HG03378 (cell line): ENCODE results near the gene SPG11.
"Not testable (repeated sequence)": the region's sequence is repeated elsewhere in the genome, so short reads cannot be mapped to it uniquely, and the experiment has no call there.

Experiments
- ATAC-seq: cut with Tn5 transposase; IDR thresholded peaks from one replicate; pipeline ENCODE4 v1.9.1; 2021; ENCODE audit warnings: mild to moderate bottlenecking, moderate library complexity; ENCODE audit not compliant: unreplicated experiment

Gene SPG11

GRCh38 chr15:44663410-44664308 is at the start of gene SPG11:
Gene SPG11, minus strand, starts transcription at chr15:44663662. Its CDS starts 15 bp downstream, at chr15:44663647.
- peak; percentile 65 for ATAC-seq

DNA sequence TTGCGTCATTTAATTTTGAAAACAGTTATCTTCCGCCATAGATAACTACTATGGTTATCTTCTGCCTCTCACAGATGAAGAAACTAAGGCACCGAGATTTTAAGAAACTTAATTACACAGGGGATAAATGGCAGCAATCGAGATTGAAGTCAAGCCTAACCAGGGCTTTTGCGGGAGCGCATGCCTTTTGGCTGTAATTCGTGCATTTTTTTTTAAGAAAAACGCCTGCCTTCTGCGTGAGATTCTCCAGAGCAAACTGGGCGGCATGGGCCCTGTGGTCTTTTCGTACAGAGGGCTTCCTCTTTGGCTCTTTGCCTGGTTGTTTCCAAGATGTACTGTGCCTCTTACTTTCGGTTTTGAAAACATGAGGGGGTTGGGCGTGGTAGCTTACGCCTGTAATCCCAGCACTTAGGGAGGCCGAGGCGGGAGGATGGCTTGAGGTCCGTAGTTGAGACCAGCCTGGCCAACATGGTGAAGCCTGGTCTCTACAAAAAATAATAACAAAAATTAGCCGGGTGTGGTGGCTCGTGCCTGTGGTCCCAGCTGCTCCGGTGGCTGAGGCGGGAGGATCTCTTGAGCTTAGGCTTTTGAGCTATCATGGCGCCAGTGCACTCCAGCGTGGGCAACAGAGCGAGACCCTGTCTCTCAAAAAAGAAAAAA is 49.0 kb upstream of the SPG11 start:
- ATAC-seq = no peak

GRCh38 chr15:44711743-44712345 is 48.4 kb upstream of the SPG11 start:
- ATAC-seq = no peak

DNA sequence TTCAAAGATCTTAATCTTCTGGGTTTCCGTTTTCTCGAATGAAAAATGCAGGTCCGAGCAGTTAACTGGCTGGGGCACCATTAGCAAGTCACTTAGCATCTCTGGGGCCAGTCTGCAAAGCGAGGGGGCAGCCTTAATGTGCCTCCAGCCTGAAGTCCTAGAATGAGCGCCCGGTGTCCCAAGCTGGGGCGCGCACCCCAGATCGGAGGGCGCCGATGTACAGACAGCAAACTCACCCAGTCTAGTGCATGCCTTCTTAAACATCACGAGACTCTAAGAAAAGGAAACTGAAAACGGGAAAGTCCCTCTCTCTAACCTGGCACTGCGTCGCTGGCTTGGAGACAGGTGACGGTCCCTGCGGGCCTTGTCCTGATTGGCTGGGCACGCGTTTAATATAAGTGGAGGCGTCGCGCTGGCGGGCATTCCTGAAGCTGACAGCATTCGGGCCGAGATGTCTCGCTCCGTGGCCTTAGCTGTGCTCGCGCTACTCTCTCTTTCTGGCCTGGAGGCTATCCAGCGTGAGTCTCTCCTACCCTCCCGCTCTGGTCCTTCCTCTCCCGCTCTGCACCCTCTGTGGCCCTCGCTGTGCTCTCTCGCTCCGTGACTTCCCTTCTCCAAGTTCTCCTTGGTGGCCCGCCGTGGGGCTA is 47.8 kb upstream of the SPG11 start, which contains the start of the genes B2M and PATL2:
Gene B2M (plus strand): TSS at position 422 of the 647 bp plus-strand sequence. CDS start 30 bp downstream, at position 452.
Gene PATL2 (minus strand): TSS at position 228 of the 647 bp plus-strand sequence. CDS start 34,833 bp downstream, outside the sequence.
- ATAC-seq = peak; percentile 89

GRCh38 chr15:44710236-44711095 is 47.0 kb upstream of the SPG11 start:
- ATAC-seq = no peak

GRCh38 chr15:44706946-44707636 is 43.6 kb upstream of the SPG11 start:
- ATAC-seq = no peak

DNA sequence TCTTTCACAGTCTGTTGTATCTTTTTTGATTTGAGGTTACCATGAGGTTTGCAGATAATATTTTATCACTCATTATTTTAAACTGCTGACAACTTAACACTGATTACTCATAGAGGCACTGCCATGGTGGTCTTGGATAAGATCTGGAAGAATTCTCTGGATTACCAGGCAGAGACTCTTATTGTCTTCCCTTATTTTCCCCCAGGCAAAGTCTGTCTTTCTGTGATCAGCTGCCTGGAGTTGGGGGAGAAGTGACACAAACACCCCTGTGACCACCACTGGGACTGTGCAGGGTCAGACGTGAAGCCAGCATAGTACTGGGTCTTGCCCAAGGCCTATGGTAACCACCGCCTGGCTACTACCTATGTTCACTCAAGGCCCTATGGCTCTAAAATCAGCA is 42.9 kb upstream of the SPG11 start:
- no peak for ATAC-seq

- ATAC-seq = no peak
Observed at GRCh38 chr15:44705986-44706385, 42.5 kb upstream of the SPG11 start.

DNA sequence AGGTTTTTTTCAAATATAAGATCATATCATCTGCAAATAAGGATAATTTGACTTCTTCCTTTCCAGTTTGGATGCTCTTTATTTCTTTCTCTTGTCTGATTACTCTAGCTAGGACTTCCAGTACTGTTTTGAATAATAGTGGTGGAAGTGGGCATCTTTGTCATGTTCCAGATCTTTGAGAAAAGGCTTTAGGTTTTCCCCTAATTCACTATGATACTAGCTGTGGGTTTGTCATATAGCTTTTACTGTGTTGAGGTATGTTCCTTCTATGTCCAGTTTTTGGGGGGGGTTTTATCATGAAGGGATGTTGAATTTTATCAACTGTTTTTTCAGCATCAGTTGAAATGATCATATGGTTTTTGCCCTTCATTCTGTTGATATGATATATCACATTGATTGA is 37.2 kb upstream of the SPG11 start:
- ATAC-seq = not testable (repeated sequence)

GRCh38 chr15:44698641-44699040 is 35.2 kb upstream of the SPG11 start:
- no peak for ATAC-seq

DNA sequence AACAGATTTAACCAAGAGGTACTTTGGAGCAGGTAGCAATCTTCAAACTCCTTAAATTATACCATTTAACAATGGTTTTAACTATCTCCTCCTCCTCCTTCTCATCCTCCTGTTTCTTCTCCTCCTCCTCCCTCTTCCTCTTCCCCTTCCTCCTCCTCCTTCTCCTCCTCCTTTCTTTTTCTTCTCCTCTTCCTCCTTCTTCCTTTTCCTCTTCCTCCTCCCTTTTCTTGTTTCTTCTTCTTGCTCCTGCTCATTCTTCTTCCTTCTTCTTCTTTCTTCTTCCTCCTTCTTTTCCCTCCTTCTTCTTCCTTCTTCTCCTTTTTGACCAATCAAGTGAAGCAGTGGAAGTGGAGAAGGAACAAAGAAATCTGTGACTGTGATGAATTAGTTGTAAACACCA is 33.6 kb upstream of the SPG11 start:
- ATAC-seq = no peak

DNA sequence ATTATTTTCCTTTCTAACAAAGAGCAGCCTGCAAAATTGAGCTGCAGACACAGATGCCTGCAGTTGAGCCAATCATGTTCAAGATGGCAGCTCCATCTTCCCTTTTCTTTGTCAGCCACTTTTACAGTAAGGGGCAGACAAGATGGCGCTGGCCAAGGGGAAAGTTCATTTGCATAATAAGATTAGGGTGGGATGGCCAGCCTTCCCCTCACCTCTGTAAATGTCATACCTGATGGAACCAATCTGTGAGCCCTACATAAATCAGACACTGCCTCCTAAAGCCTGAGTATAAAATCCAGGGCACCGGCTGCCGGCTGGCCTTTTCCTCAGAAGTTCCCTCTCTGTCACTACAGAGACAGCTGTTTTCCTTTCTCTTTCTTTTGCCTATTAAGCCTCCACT is 31.8 kb upstream of the SPG11 start:
- ATAC-seq = no peak

DNA sequence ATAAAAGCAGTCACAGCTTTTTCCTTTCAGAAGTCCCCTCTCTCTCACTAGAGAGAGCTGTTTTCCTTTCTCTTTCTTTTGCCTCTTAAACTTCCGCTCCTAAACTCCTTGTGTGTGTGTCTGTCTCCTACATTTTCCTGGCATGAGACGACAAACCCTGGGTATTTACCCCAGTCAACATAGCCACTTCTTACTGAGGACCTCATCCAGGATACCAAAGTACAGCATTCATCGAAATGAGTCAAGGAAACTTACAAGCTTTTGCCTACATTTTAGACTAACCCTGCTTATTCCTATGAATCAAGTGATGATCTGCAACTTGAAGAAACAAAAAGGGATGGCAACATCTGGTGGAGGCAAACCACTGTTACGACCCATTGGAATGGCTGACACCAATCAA is 31.0 kb upstream of the SPG11 start:
- no peak for ATAC-seq

DNA sequence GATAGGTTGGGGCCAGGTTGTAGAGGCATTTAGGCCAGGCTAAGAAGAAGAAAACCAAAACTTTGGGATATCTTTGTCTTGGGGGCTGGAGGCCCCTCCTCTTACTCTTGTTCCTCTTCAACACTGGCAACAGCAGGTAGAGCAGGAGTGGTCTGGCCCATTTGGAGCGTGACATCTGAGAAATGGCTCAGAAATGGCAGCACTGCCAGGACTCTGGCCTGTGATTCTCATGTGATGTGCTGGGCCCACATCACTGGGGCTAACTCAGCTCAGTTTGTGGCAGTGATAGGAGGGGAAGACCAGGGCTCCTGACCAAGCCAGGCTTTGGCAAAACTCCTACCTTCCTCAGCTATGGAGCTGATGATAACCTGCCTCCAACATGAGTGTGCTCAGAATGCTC is 29.2 kb upstream of the SPG11 start:
- no peak for ATAC-seq

DNA sequence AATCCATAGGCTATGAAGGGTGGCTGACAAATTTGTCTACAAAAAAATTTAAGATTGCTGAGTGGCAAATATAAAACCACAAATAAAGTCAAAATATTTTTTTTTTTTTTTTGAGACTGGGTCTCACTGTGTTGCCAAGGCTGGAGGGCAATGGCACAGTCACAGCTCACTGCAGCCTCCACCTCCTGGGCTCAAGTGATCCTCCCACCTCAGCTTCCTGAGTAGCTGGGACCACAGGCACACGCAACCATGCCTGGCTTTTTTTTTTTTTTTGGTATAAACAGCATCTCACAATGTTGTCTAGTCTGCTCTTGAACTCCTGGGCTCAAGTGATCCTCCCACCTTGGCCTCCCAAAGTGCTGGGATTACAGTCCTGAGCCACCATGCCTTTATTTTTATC is 26.8 kb upstream of the SPG11 start:
- ATAC-seq = not testable (repeated sequence)

DNA sequence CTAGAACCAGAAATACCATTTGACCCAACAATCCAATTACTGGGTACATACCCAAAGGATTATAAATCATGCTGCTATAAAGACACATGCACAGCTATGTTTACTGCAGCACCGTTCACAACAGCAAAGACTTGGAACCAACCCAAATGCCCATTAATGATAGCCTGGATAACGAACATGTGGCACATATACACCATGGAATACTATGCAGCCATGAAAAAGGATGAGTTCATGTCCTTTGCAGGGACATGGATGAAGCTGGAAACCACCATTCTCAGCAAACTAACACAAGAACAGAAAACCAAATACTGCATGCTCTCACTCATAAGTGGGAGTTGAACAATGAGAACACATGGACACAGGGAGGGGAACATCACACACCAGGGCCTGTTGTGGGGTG is 25.9 kb upstream of the SPG11 start:
- ATAC-seq = not testable (repeated sequence)

GRCh38 chr15:44682809-44683682 is 19.6 kb upstream of the SPG11 start:
- not testable (repeated sequence) for ATAC-seq

GRCh38 chr15:44682211-44682610 is 18.7 kb upstream of the SPG11 start:
- no peak for ATAC-seq
